HL-60 (cell line): Measurements from ENCODE around the gene ZNF670.

Experiments used
- CTCF ChIP-seq: IDR thresholded peaks from one replicate; pipeline ENCODE4 v1.5.1; 2011; ENCODE audit warnings: low read length, control low read depth, inconsistent platforms; ENCODE audit not compliant: insufficient read depth
- GABPA ChIP-seq: IDR thresholded peaks from 2 replicates; pipeline ENCODE4 v1.6.1; 2012; ENCODE audit warnings: low read depth
- REST ChIP-seq: IDR thresholded peaks from 2 replicates; pipeline ENCODE4 v1.6.1; 2012; ENCODE audit warnings: low read depth; ENCODE audit not compliant: insufficient replicate concordance

GRCh38 chr1:247060771-247061170 is 17.8 kb downstream of the ZNF670 start:
- no peak for TF ChIP-seq CTCF
- no peak for TF ChIP-seq GABPA
- TF ChIP-seq REST: no peak
